ENCODE data around the gene TOP3B.

The TOP3B gene

DNA sequence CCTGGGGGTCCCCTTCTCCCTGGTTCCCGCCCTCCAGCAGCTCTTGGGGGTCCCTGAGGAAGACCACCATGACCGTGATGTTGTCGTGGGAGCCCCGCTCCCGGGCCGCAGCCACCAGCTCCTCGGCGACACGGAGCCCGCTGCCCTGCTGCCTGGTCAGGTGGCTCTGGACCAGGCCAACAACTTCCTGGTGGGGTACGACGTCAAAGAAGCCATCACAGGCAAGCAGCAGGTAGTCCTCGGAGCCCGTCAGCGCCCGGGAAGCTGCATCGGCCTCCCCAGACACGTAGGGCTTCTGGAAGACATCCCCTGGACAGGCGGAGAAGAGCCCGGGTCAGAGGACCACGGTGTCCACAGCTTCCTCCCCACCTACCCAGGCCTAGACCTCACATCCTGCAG lies 59.4 kb downstream of the TOP3B start:
- no peak for TF ChIP-seq CTCF (IDR thresholded peaks at IDR 0.05; ENCODE audit: low read depth, low read length, missing control alignments)
- no peak for DNase-seq (ENCODE audit: low read depth)
- in situ Hi-C loops (cut with HindIII; ENCODE audit: low sequenced_read_pairs), result loop anchor here (10.0 kb wide), 1 partner anchor 118 kb away; no protein-coding TSS in a partner anchor
- no peak overlapping the region for H3K4me3 ChIP-seq (ENCODE audit: low read depth, low read length)

DNA sequence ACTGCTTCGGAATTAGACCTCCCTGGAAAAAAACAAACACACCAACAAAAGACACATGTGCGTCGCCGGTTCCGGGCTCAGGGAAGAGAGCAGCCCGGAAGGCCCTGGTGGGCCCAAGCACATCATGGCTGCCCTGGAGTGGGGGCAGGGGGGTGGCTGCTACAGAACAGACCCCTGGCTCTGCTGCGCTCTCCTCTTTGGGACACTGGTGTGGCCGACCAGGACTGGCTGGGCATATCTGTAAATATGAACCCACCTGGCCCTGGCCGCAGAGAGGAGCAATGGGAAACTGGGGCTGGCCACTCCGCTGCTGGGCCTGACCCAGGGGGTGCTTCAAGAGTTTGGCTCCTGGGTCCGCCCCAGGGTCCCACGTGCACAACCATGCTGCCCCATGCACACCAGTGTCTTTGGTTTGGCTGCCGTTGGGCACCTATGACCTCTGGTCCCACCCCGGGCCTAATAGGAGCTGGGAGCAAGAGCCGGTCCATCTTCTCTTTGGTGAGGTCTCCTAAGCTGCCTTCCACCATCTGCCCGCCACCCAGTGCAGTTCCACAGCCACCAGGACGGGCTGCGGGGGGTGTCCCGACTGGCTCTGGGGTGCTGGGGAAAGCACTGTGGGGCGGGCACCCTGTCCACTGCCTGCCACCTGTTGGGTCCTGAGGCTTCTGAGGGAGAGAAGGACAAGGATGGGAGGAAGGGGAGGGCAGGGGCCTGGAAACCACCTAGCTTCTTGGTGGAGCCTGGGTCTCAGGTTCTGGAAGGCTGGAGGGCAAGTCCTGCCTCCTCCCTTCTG lies 60.0 kb downstream of the TOP3B start:
- TF ChIP-seq CTCF (IDR thresholded peaks at IDR 0.05; ENCODE audit: low read depth, low read length, missing control alignments), result no peak
- DNase-seq (ENCODE audit: low read depth), result no peak
- no peak overlapping the region for H3K4me3 ChIP-seq (ENCODE audit: low read depth, low read length)
- in situ Hi-C loops (cut with HindIII; ENCODE audit: low sequenced_read_pairs), result loop anchor here (10.0 kb wide), 1 partner anchor 118 kb away; no protein-coding TSS in a partner anchor

- no peak for DNase-seq (ENCODE audit: low read depth)
- no peak overlapping the region for H3K4me3 ChIP-seq (ENCODE audit: low read depth, low read length)
- no peak for TF ChIP-seq CTCF (IDR thresholded peaks at IDR 0.05; ENCODE audit: low read depth, low read length, missing control alignments)
- in situ Hi-C loops (cut with HindIII; ENCODE audit: low sequenced_read_pairs), result loop anchor here (10.0 kb wide), 1 partner anchor 117 kb away; no protein-coding TSS in a partner anchor
These were observed 60.9 kb downstream of the TOP3B start for GRCh38 chr22:21921729-21922128.

DNA sequence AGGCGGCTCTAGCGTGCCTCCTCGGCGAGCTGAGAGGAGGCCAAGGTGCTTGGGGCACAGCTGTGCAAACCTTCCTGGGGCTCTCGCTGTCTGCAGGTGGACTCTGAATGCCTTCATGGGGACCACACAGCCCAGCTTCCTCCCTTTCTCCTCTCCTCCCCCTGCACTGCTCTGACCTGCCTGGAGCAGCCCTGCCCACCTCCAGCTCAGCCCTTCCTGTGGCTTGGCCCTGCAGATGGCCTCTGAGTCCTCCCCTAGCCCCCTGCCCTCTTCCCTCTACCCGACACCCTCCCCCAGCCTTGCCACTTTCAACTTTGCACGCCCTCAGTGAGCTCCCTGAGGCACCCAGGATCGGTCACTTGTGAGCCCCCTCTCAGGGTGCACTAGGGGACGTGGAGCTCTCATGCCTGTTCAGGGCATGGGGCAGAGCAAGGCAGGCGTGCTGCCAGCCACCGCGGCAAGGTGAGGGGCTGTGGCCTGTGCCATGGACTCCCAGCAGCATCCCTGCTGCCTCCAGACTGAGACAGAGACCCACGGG lies 61.3 kb downstream of the TOP3B start:
- H3K4me3 ChIP-seq (ENCODE audit: low read depth, low read length), result no peak overlapping the region
- in situ Hi-C loops (cut with HindIII; ENCODE audit: low sequenced_read_pairs), result loop anchor here (10.0 kb wide), 1 partner anchor 116 kb away; no protein-coding TSS in a partner anchor
- TF ChIP-seq CTCF (IDR thresholded peaks at IDR 0.05; ENCODE audit: low read depth, low read length, missing control alignments), result no peak
- DNase-seq (ENCODE audit: low read depth), result no peak

- TF ChIP-seq CTCF (IDR thresholded peaks at IDR 0.05; ENCODE audit: low read depth, low read length, missing control alignments), result no peak
- no peak for DNase-seq (ENCODE audit: low read depth)
- H3K4me3 ChIP-seq (ENCODE audit: low read depth, low read length), result no peak overlapping the region
- in situ Hi-C loops (cut with HindIII; ENCODE audit: low sequenced_read_pairs), result loop anchor here (10.0 kb wide), 1 partner anchor 116 kb away; no protein-coding TSS in a partner anchor
These were observed 62.0 kb downstream of the TOP3B start for GRCh38 chr22:21920341-21921183.

Data from astrocyte of the cerebellum (primary cell).